ENCODE data around the gene CRYGC.
"Not testable (repeated sequence)": the region's sequence is repeated elsewhere in the genome, so short reads cannot be mapped to it uniquely, and the experiment has no call there.

Gene CRYGC, protein sequence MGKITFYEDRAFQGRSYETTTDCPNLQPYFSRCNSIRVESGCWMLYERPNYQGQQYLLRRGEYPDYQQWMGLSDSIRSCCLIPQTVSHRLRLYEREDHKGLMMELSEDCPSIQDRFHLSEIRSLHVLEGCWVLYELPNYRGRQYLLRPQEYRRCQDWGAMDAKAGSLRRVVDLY

GRCh38 chr2:208129744-208130711 is at the start of gene CRYGC:
CRYGC (minus strand) TSS chr2:208129828; CDS start chr2:208129792, 36 bp downstream.
- no peak for DNase-seq

DNA sequence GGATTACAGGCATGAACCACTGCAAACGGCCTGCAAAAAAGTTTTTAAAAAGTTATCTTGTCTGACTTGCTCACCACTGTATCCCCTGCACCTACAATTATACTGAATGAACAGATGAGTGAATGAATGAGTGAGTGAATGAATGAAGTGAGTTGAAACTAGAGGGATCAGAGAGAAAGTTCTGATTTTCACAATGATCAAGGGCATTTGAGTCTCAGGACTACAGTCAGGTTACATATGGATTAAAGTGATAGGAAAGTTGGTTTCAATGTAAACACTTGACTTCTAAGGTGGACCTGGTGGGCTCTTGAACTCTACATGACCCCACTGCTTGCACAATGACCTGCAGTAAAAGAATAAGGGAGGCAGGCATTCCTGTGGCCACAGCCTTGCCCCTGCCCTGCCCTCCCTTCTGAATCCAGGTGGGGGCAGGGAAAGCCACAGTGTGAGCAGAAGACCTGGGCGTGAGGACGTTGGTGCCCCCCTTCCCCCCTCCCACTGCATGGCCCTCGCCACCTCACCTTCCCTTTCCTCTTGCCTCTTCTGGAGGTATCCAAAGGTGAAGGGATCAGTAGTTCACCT is 49.5 kb upstream of the CRYGC start:
- no peak for DNase-seq

DNA sequence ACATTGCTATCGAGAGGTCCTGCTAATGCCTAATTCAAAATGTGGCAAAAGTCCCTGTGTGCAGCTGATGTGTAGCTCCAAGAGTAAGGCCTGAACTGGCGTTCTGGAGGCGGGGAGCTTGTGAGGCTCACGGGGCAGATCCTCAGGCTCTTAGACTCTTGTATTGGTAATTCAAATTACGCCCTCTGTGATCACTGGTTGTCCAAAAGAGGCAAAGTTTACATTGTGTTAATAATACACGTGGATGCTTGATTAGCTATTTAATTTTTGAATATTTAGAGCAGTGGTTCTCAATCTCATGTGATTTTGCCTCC is 46.2 kb upstream of the CRYGC start:
- DNase-seq, result no peak

DNA sequence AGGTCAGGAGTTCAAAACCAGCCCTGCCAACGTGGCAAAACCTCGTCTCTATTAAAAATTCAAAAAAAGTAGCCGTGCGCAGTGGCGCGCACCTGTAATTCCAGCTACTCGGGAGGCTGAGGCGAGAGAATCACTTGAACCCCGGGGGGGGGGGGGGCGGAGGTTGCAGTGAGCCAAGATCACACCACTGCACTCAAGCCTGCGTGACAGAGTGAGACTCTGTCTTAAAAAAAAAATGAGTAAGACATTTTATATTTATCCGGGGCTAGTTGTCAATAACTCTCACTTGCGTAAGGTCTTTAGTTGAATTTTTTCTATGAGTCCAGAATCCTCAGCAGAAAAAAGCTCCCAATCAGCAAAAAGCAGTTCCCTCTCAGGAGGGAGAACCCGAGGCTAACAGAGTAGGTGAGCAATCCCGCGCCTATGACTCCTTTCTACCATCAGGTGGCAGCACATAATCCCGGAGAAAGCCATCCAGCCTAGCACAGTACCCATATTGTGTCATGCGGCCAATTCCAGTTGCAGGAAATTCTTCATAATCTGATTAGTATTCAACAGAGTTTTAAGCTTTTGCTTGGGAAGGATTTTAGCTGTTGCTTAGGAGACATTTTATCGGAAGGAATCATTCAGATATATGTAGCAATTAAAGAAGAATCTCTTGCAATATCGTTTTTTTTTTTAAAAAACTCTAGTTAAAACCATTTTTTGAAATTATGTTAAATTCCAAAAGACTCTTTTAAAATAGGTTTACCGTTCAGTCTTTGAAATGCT is 45.6 kb upstream of the CRYGC start:
- peak; percentile 24 for DNase-seq

DNA sequence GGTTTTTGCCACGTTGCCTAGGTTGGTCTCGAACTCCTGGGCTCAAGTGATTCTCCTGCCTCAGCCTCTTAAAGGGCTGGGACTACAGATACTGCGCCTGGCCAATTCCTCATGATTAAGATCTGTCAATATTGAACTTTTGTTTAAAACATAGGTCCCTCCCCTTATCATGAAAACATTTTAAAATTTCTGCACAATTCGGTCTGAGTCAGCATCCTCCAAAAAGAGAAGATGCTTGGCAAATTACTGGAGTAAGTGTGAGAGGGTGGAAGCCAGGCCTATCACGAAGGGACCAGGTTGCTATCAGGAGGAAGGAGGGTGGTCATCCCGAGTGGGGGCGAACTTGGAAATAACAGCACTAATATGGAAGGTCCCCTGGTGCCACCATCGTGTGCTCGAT is 44.5 kb upstream of the CRYGC start:
- no peak for DNase-seq

GRCh38 chr2:208172125-208172524 is 42.5 kb upstream of the CRYGC start:
- no peak for DNase-seq

DNA sequence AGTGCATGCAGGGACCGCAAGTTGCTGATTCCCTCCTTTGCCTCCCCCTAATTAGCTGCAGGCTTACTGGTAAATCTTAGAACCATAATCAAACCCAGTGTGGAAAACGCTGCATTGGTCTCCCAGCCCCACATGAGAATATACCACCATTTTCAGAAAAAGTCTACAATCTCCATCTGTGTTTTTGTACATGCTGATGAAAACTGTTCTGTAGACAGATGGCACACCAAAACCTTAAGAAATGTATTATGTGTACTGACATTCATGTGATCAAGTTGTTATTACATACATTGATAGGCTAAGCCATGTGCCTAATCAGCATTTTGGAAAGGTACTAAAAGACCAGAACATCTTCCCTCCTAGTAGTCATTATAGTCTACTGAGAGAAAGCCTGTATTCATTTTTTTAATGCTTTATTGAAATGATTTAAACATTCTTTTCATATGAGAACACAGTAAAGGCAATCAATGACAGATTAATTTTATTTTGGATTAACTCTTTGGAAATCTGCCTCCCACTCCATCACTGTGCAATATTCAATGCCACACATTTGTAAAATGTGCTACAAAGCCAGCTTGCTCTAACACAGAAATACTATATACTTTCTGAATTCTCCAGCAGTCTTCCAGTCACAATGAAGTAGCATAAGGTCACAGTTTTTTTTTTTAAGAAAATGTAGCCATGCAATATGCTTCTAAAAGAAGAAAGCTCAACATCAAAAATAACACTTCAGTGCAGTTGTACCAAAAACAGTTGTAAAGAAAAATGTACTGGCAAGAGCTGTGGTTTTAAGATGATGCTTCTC is 35.5 kb upstream of the CRYGC start:
- no peak for DNase-seq

DNA sequence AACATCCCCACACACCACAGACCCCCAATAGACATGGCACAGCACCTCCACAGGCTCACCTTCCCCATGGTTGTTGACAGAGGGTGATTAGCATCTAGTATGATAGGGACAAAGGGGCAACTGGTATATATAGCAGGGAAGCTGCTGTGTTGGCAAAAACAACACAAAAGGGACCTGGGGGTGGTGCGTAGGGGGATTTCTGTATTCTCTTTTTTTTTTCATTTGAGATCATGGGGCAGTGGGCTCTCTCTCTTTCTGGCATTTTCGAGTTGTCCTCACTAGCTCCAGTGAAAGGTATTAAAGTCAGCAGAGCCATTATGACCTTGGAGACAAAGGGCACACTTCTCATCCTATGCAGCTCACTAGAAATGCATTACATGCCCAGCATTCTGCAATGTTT is 33.9 kb upstream of the CRYGC start, which contains the start of gene CRYGA:
CRYGA (minus strand) TSS at position 101 of the 400 bp plus-strand sequence; CDS start at position 68, 33 bp downstream.
- DNase-seq, result no peak

- DNase-seq, result no peak
Measured at GRCh38 chr2:208156439-208156838, 26.8 kb upstream of the CRYGC start.

GRCh38 chr2:208153156-208153555 is 23.5 kb upstream of the CRYGC start:
- DNase-seq, result no peak

GRCh38 chr2:208150956-208151355 is 21.3 kb upstream of the CRYGC start:
- DNase-seq, result no peak

DNA sequence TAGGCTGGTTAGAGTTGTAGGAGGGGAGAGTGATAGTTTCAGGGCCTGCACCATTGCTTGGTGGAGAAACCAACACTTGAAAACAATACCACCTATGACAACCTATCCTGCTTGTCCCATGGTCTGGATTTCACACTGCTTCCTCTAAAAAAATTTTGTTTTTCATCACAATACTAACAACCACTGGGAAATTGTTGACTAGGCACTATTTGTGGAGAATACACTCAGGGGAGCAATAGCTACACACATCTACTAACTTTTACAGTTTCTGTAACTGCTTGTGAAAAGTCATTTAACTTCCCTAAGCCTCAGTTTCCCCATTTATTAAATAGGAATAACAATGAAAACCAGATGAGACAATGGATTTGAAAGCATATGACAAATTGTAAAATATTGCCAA is 20.5 kb upstream of the CRYGC start:
- DNase-seq, result no peak

DNA sequence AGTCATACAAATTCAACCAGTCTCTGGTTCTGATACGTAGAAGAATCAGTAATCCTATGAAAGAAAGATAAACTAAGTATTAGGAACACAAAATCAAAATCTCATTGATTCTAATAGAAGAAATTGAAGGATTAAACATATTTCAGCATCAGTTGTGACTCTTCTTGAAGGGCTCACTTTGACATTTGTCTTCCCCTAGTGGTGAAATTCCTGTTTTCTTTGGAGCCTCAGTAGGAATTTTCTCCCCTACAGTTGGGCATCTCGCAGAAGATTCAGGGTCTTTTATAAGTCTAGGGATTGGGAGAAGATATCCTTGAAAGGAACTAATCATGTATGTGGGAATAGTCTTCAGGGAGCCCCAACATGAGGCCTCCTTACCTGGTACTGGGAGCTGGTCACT is 19.2 kb upstream of the CRYGC start:
- no peak for DNase-seq

GRCh38 chr2:208147759-208148158 is 18.1 kb upstream of the CRYGC start:
- no peak for DNase-seq

DNA sequence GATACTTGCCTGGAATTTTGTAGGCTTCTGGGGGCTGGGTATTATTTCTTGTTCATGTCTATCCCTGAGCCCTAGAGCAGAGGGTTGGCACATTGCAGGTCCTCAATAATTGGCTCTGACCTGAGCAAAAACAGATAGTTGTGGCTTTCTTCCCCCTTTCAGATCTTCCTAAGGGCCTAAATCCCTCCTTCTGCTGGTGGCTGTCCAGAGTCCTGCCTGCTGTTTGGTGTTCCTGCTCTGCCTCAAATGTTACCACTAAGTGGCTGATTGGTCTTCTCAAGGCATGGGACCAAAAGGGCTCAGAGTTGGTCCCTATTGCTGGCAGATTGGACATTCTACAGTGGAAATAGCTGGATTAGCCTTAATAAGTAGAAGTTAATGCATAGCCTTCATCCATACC is 17.4 kb upstream of the CRYGC start:
- DNase-seq, result no peak

GRCh38 chr2:208146006-208146405 is 16.4 kb upstream of the CRYGC start, which contains the start of gene CRYGB:
CRYGB (minus strand) TSS chr2:208146158; CDS start chr2:208146120, 38 bp downstream.
- no peak for DNase-seq

DNA sequence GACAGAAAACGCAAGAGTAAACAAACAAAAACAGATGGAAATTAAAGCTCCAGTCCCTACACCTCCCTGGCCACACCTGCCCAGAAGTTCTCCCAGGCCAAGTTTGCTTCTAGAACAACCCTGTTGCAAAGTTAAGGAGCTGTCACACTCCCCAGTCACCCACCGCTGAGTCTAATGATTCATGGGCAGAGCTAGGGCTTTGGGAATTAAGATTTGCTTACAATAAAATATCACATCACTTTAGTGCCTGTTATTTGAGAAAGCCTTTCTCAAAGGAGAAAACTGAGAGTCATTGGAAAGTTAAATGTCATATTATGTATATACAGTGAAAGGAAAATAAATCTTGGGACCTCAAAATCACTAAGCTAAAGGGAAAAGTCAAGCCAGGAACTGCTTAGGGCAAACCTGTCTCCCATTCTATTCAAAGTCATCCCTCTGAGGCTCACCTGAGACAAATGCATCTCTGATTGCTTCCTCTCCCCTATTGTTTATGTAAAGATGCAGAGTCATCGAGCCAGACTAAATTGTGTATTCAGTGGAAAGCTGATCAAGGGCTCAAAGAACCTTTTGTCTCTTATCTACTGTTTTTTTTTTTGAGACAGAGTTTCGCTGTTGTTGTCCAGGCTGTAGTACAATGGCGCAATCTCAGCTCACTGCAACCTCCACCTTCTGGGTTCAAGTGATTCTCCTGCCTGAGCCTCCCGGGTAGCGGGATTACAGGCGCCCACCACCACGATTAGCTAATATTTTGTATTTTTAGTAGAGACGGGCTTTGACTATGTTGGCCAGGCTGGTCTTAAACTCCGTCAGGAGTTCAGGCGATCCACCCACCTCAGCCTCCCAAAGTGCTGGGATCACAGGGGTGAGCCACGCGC is 13.5 kb upstream of the CRYGC start:
- no peak for DNase-seq

DNA sequence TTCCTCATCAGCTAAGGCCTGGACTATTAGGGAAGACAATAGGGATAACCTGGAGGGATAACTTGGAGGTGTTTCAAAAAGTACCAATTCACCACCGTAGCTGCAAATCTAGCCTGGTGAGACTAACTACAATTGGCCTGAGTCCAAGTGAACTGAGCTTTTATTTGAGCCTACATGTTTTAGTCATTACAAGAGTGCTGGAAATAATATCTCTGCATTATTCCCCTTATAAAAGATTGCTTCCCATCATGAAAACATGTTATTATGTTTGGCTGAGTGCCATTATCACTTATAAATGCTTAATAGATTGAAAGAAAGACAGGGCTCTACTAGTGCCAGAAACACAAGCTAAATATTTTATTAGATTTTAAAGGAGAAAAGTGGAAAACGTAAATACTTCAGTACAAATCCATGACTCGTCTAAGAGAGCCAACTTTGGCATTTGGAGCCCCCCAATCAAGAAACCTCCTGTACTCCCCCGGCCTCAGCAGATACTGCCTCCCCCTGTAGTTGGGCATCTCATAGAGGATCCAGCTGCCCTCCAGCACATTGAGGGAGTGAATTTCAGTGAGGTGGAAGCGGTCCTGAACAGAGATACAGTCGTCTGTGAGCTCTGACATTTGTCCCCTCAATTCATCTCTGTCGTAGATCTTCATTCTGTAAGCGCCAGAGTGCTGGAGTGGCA is 12.8 kb upstream of the CRYGC start:
- no peak for DNase-seq

GRCh38 chr2:208139447-208139846 is 9.8 kb upstream of the CRYGC start:
- DNase-seq, result no peak

- not testable (repeated sequence) for DNase-seq
Measured at GRCh38 chr2:208138334-208138733, 8.7 kb upstream of the CRYGC start.

GRCh38 chr2:208136716-208137094 is 7.1 kb upstream of the CRYGC start:
- DNase-seq, result no peak

Data from stimulated activated naive CD4-positive, alpha-beta T cell treated with Interleukin-2 at 50 U/mL for 16 hours (primary cell).